K562 (cell line): ENCODE data around the gene GGNBP2. TPM values are rescaled to one million over a fixed set of nuclear protein-coding genes. Genes with fewer than 3 reads are reported as not detected.

Source experiments
- CBFB ChIP-seq: sonication (generic); formaldehyde crosslinking; IDR thresholded peaks from 2 replicates; pipeline ENCODE4 v1.4.0; 2020; ENCODE audit warnings: mild to moderate bottlenecking, missing genetic modification reagents
- COPS2 ChIP-seq: fragments of 450-650 bp; conservative IDR thresholded peaks from 2 replicates; pipeline ENCODE4 v1.6.1; 2016; ENCODE audit warnings: mild to moderate bottlenecking, moderate library complexity
- EHMT2 ChIP-seq: fragments of 450-650 bp; IDR thresholded peaks from 2 replicates; pipeline ENCODE4 v1.6.1; 2018; ENCODE audit warnings: antibody characterized with exemption
- HNRNPUL1 ChIP-seq: fragments of 200-400 bp; formaldehyde crosslinking; IDR thresholded peaks from 2 replicates; pipeline ENCODE4 v1.6.1; 2017; ENCODE audit warnings: low read length
- KDM4B ChIP-seq, 2 experiments: fragments of 450-650 bp in 1 of 2; sonication (generic) in 1 of 2; IDR thresholded peaks; 2 replicates each; pipeline ENCODE4 v1.6.1; 2016 to 2017; ENCODE audit warnings: borderline replicate concordance in 2 of 2, antibody characterized with exemption in 1 of 2, low read depth in 1 of 2, mild to moderate bottlenecking in 1 of 2
- MAFF ChIP-seq: IDR thresholded peaks from 2 replicates; pipeline ENCODE4 v1.6.1; 2012; ENCODE audit warnings: low read length, improper control_type of control experiment
- NFYB ChIP-seq: IDR thresholded peaks from 2 replicates; pipeline ENCODE4 v1.6.1; 2011; ENCODE audit warnings: mild to moderate bottlenecking, moderate library complexity; ENCODE audit not compliant: insufficient read length; ENCODE audit errors: extremely low read depth
- SREBF2 ChIP-seq: sonication (generic); formaldehyde crosslinking; IDR thresholded peaks from 2 replicates; pipeline ENCODE4 v1.4.0; 2020; ENCODE audit warnings: mild to moderate bottlenecking, missing genetic modification reagents
- ZNF431 ChIP-seq: sonication (generic); formaldehyde crosslinking; IDR thresholded peaks from 2 replicates; pipeline ENCODE4 v1.8.0; 2022; ENCODE audit warnings: mild to moderate bottlenecking, missing genetic modification reagents
- polyA plus RNA-seq, 8 experiments: library from polyadenylated mRNA; depleted of rRNA in 4 of 8; stranded (reverse) in 5 of 8; unstranded in 3 of 8; fragments of >200 nt; fragmentation: Nextera tagmentation in 2 of 8; fragmentation: Illumina TruSeq in 1 of 8; extraction: Ambion mirVana in 2 of 8; extraction: Trizol in 1 of 8; gene quantifications; 2 replicates each; pipeline versions ENCODE4 v1.2.1 to v1.2.3, GENCODE V29; 2011 to 2014; ENCODE audit warnings: inconsistent platforms in 1 of 8, missing spikeins in 1 of 8
- total RNA-seq, 7 experiments: library from RNA; depleted of rRNA in 6 of 7; stranded (reverse); fragments of >200 nt in 6 of 7; fragmentation: Illumina TruSeq in 2 of 7; extraction: Trizol in 2 of 7; gene quantifications; 2 replicates each; pipeline versions ENCODE4 v1.2.1 to v1.2.3, GENCODE V29; 2011 to 2021; ENCODE audit warnings: low replicate concordance in 1 of 7
- TF ChIP-seq, protein P1 (sequence below): fragments of 450-650 bp; IDR thresholded peaks from 2 replicates; pipeline ENCODE4 v1.6.1; 2016; ENCODE audit warnings: low read depth
- TF ChIP-seq, protein P2 (sequence below): sonication (generic); formaldehyde crosslinking; IDR thresholded peaks from 2 replicates; pipeline ENCODE4 v1.8.0; 2022; ENCODE audit warnings: missing genetic modification reagents, mild to moderate bottlenecking, borderline replicate concordance
- TF ChIP-seq, protein P3 (sequence below): fragments of 450-650 bp; formaldehyde crosslinking; IDR thresholded peaks from 2 replicates; pipeline ENCODE4 v1.4.0; 2020; ENCODE audit warnings: mild to moderate bottlenecking
- TF ChIP-seq, protein P4 (sequence below): sonication (generic); formaldehyde crosslinking; IDR thresholded peaks from 2 replicates; pipeline ENCODE4 v1.8.1; 2022; ENCODE audit warnings: missing genetic modification reagents
- TF ChIP-seq, protein P5 (sequence below): IDR thresholded peaks from 3 replicates; pipeline ENCODE4 v1.6.1; 2011; ENCODE audit warnings: borderline replicate concordance, mild to moderate bottlenecking, moderate library complexity; ENCODE audit not compliant: insufficient read length; ENCODE audit errors: extremely low read depth

GGNBP2 gene
- total and polyA plus RNA-seq, 9 of the 15 experiments (the other 6 are each of a cell fraction or from before 2014, with no cell fraction given) = 35.7 to 96.6 (median 64.1) TPM

DNA sequence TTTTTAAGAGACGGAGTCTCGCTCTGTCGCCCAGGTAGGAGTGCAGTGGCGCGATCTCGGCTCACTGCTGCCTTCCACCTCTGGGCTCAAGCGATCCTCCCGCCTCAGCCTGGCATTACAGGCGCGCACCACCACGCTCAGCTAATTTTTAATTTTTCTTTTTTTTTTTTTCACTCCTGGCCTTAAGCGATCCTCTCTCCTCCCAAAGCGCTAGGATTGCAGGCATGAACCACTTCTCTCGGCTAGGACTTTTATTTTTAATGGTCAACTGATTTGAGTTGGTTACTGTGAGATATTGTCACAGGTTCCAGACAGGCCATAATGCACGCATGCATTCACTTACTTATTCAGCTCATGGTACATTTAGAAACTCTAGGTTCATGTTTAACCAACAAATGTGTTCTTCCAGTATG, 9.0 kb upstream of the GGNBP2 start (continued):
- TF ChIP-seq, protein P1, sequence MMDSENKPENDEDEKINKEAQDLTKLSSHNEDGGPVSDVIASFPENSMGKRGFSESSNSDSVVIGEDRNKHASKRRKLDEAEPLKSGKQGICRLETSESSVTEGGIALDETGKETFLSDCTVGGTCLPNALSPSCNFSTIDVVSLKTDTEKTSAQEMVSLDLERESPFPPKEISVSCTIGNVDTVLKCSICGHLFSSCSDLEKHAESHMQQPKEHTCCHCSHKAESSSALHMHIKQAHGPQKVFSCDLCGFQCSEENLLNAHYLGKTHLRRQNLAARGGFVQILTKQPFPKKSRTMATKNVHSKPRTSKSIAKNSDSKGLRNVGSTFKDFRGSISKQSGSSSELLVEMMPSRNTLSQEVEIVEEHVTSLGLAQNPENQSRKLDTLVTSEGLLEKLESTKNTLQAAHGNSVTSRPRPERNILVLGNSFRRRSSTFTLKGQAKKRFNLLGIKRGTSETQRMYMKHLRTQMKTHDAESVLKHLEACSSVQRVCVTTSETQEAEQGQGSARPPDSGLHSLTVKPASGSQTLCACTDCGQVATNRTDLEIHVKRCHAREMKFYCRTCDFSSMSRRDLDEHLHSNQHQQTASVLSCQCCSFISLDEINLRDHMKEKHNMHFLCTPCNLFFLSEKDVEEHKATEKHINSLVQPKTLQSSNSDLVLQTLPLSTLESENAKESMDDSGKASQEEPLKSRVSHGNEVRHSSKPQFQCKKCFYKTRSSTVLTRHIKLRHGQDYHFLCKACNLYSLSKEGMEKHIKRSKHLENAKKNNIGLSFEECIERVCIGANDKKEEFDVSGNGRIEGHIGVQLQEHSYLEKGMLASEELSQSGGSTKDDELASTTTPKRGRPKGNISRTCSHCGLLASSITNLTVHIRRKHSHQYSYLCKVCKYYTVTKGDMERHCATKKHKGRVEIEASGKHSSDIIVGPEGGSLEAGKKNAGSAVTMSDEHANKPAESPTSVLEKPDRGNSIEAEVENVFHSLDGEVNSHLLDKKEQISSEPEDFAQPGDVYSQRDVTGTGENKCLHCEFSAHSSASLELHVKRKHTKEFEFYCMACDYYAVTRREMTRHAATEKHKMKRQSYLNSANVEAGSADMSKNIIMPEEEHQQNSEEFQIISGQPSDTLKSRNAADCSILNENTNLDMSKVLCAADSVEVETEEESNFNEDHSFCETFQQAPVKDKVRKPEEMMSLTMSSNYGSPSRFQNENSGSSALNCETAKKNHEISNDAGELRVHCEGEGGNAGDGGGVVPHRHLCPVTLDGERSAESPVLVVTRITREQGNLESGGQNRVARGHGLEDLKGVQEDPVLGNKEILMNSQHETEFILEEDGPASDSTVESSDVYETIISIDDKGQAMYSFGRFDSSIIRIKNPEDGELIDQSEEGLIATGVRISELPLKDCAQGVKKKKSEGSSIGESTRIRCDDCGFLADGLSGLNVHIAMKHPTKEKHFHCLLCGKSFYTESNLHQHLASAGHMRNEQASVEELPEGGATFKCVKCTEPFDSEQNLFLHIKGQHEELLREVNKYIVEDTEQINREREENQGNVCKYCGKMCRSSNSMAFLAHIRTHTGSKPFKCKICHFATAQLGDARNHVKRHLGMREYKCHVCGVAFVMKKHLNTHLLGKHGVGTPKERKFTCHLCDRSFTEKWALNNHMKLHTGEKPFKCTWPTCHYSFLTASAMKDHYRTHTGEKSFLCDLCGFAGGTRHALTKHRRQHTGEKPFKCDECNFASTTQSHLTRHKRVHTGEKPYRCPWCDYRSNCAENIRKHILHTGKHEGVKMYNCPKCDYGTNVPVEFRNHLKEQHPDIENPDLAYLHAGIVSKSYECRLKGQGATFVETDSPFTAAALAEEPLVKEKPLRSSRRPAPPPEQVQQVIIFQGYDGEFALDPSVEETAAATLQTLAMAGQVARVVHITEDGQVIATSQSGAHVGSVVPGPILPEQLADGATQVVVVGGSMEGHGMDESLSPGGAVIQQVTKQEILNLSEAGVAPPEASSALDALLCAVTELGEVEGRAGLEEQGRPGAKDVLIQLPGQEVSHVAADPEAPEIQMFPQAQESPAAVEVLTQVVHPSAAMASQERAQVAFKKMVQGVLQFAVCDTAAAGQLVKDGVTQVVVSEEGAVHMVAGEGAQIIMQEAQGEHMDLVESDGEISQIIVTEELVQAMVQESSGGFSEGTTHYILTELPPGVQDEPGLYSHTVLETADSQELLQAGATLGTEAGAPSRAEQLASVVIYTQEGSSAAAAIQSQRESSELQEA = peak; percentile 42; the same call in 1 of the 2 replicates
- TF ChIP-seq, protein P2, sequence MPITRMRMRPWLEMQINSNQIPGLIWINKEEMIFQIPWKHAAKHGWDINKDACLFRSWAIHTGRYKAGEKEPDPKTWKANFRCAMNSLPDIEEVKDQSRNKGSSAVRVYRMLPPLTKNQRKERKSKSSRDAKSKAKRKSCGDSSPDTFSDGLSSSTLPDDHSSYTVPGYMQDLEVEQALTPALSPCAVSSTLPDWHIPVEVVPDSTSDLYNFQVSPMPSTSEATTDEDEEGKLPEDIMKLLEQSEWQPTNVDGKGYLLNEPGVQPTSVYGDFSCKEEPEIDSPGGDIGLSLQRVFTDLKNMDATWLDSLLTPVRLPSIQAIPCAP (CRISPR knock-in tag) = no peak
- TF ChIP-seq, protein P3, sequence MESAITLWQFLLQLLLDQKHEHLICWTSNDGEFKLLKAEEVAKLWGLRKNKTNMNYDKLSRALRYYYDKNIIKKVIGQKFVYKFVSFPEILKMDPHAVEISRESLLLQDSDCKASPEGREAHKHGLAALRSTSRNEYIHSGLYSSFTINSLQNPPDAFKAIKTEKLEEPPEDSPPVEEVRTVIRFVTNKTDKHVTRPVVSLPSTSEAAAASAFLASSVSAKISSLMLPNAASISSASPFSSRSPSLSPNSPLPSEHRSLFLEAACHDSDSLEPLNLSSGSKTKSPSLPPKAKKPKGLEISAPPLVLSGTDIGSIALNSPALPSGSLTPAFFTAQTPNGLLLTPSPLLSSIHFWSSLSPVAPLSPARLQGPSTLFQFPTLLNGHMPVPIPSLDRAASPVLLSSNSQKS (CRISPR knock-in tag) = no peak
- TF ChIP-seq NFYB (no peak), CBFB (CRISPR knock-in tag) (no peak), COPS2 (no peak), EHMT2 (no peak), ZNF431 (CRISPR knock-in tag) (no peak), MAFF (no peak), SREBF2 (CRISPR knock-in tag) (no peak), KDM4B (IDR thresholded peaks at IDR 0.05; ENCODE audit: borderline replicate concordance in 2 of 2, low read depth in 1 of 2) (no peak), HNRNPUL1 (no peak)
- TF ChIP-seq, protein P4, sequence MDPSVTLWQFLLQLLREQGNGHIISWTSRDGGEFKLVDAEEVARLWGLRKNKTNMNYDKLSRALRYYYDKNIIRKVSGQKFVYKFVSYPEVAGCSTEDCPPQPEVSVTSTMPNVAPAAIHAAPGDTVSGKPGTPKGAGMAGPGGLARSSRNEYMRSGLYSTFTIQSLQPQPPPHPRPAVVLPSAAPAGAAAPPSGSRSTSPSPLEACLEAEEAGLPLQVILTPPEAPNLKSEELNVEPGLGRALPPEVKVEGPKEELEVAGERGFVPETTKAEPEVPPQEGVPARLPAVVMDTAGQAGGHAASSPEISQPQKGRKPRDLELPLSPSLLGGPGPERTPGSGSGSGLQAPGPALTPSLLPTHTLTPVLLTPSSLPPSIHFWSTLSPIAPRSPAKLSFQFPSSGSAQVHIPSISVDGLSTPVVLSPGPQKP (CRISPR knock-in tag) = no peak
- TF ChIP-seq, protein P5, sequence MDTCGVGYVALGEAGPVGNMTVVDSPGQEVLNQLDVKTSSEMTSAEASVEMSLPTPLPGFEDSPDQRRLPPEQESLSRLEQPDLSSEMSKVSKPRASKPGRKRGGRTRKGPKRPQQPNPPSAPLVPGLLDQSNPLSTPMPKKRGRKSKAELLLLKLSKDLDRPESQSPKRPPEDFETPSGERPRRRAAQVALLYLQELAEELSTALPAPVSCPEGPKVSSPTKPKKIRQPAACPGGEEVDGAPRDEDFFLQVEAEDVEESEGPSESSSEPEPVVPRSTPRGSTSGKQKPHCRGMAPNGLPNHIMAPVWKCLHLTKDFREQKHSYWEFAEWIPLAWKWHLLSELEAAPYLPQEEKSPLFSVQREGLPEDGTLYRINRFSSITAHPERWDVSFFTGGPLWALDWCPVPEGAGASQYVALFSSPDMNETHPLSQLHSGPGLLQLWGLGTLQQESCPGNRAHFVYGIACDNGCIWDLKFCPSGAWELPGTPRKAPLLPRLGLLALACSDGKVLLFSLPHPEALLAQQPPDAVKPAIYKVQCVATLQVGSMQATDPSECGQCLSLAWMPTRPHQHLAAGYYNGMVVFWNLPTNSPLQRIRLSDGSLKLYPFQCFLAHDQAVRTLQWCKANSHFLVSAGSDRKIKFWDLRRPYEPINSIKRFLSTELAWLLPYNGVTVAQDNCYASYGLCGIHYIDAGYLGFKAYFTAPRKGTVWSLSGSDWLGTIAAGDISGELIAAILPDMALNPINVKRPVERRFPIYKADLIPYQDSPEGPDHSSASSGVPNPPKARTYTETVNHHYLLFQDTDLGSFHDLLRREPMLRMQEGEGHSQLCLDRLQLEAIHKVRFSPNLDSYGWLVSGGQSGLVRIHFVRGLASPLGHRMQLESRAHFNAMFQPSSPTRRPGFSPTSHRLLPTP = no peak
